Myocyte (in vitro differentiated cells): ENCODE data around the gene CENATAC. TPM values are rescaled to one million over a fixed set of nuclear protein-coding genes. Genes with fewer than 3 reads are reported as not detected.
"Not testable (repeated sequence)": the region's sequence is repeated elsewhere in the genome, so short reads cannot be mapped to it uniquely, and the experiment has no call there.

ENCODE experiments used
- DNase-seq: peaks from one replicate; pipeline ENCODE4 v3.0.0-alpha.2; 2012; ENCODE audit warnings: low read depth
- total RNA-seq: library from RNA; depleted of rRNA; stranded (reverse); fragments of >200 nt; gene quantifications from 2 replicates; pipeline ENCODE4 v1.2.3, GENCODE V29; 2014

The CENATAC gene
- total RNA-seq, 1 donor from 2014 or later, result 15.7 TPM

DNA sequence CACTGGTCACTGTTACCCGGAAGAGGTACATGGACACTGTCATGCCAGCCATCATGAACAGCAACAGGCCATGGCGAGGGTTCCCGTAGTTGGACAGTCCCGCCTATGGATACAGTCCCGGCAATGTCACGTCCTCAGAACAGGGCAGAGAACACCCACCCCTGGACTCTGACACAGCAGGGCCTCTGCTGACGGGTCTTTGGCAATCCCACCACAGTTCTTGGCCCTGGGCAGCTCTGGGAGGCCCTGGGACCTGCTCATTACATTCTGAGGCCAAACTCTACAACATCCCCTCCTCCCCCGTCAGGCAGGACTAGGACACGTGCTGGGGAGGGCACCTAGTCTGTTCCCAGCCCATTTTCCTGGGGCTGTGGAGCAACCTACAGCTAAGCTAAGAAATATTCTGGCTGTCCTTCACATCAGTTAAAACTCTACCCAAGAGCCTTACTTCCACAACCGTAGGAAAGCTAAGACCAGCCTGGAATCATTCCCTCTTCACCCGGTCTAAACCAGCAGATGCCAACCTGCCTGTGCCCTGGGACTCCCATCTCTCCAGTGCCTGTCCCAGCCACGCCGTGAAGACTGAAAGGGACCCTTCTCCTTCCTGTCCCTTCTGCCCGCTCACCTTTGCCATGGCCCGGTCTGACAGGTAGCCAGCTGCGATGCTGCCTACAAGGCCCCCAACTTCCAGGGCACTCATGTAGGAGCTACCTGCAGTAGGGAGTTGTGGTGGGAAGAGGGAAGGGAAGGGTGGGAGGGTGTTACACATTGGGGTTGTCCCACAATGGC, 28.2 kb downstream of the CENATAC start:
- no peak for DNase-seq

DNA sequence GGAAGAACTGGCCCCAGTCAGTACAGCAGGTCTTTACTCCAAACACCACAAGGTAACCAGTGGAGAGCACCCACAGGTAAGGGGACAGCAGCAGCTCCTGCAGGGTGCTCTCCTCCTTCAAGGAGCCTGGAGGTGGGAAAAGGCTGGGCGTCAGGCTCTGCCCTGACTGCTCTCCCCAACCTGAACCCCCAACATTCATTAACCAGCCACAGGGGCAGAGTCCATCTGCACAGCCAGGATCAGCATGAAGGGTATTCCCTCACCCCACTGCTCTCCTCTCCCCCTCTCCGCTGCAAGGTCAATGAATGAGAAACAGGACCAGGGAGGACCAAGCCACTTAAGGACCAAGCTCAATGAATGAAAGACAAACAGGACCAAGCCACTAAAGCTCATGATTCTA, 29.0 kb downstream of the CENATAC start:
- DNase-seq, result no peak

DNA sequence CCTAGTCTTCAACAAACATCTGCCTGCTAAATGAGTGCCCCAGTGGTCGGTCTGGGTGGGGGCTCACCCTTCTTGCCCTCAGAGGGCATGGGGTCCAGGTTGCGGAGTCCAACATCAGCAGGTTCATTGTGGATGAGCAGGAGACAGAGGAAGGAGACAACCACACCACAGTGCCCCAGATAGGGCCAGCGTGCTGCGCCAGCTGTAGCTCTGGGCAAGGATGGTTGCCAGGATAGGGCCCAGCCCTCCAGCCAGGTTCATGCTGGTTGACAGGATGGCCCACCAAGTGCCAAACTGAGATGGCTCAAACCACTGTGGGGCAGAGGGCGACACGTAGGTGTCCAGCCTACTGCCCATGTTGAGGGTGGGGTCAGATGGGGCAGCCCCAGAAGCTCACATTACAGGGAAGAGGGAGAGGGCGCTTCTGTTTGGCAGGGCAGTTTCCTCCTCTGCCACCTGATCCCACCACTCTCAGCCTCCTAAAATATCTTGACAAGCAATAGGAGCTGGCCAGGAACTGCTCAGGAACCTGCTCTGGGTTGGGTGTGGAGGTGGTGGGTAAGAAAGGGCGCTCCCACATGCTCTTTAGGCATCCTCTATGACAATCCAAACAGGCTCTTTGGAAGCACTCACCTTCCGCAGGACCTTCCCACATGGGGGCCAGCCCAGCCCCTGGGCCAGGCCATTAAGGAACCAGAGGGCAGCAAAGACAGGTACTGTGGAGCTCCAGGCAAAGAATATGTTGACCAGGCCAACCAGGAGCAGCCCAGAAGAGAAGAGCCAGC, 29.8 kb downstream of the CENATAC start:
- DNase-seq, result no peak

DNA sequence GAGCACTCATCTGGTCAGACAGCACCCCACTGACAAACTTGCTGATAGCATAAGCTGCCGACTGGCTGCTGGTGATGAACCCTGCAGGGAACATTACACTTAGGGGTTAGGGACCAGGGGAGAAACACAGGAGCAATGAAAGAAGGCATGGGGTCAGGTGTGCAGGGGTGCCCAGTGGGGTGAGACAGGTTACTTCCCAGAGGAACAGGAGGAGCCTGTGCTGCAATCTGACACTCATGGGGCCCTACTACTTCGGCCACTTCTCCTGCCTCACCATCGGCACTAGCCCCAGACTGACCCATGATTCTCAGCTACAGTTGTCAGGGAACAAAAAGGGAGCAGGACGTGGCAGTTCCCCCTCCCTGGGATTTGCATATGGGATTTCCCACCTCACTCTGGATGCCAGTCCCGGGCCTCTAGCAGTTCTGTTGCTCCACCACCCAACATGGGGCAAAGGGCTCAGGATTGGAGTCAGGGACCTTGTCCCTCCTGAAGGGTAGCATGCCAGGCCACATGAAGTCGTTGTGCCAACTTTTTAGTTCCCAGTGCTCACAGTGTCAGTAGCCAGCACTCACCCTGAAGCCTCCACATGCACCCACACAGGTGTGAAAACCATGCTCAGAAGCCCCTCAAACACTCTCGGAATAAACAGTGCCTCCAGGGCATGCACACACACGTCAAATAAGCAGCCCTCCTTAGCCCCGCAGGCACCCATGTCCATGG, 30.6 kb downstream of the CENATAC start:
- no peak for DNase-seq

DNA sequence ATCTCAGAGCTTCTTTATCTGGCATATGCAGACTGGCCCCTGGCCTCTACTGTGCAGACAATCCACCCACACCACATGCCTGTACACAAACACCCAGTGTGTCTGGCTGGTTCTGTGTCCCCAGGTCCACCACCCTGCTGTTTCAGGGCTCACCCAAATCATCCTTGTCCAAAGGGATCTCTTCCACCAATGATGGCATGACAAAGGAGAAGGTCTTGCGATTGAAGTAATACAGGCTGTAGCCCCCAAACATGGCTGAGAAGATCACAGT, 31.1 kb downstream of the CENATAC start:
- DNase-seq, result no peak

DNA sequence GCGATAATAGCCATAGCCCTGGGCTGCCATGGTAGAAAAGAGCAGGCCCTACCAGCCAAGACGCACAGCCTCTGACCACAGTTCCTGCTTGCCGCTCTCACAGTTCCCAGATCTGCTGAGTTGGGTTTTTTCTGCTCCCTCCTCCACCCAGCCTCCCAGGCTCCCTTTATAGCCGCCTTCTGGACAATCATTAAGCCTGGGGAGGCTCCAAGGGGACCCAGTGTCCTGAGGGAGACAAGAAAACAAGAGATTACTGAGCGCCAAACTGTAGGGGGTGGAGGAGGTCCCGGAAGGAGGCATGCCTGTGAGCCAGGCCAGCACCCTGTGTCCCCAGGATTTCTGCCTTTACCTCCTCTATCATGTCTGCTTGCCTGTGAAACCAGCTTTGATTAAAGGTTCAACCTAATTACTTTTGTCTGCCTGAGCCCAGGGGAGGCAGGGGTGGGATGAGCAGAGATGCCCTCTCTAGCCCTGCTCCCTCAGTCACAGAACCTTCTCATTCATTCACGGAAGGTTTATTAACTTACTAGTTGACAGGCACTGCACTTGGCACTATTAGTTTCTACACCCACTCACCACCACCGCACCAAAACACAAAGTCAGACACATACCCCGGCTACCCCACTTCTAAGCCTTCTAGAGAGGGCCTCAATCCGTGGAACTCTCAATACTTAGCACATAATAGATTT, 31.5 kb downstream of the CENATAC start:
- DNase-seq, result no peak

DNA sequence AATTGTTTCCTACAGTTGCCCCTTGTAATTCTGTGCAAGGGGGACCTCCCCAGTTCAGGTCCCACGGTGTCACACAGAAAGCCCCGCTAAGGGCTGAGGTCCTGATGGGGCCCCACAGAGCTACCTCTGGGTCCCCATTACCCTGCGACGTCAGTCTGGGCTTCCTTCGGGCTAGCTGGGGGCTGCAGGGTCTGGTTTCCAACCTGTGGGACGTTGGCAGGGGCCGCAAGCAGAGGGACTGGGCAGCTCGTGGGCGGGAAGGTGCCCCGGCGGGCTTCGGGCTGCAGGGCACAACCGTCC, 32.0 kb downstream of the CENATAC start:
- DNase-seq, result no peak

DNA sequence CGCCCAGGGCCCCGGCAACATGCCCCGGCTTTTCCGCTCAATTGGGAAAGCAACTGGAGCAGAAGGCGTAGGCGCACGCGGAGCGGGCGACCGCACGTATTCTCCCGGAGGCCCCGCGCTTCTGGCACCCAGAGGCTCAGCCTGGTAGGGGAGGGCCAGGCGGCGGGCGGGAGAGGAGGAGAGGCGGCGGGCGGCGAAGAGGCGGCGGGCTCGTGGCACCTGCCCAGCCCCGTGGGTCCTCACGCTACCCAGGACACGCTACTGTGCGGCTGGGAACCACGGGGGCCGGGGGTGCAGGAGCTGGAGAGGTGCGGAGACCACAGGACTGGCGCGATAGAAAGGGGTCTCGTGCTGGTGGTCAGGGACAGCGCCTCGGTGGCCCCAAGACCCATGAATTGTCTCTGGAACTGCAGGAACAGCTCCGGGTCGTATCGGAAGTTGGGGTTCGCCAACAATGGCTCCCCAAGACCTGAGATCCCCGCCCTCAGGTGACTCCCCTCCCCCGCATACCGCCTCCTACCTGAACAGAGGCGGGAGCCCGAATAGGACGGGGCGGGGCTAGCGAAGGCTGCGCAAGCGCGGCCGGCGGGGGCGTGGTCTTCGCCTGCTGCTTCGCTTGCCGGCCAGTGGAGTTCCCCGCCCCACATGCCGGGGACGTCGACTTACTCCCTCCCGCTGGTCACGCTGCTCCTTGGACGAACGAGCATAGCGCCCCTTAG, 32.5 kb downstream of the CENATAC start, which contains the start of gene SLC37A4:
TSS of gene SLC37A4 (minus strand) at position 549 of the 719 bp plus-strand sequence.
- DNase-seq, result peak; percentile 97

DNA sequence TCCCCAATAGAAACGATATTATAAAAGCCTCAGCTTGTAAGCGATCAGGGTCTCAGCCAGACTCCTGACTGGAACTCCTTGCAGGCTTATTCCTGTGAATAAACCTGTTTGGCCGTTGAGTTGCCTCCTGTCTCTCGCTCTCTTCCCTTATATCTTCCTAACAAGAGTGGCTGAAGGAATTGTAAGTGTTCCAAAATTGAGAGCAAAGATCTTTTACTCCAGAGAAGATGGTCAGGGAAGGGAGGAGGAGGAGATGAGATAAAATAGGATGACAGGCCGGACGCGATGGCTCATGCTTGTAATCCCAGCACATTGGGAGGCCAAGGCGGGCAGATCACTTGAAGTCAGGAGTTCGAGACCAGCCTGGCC, 34.0 kb downstream of the CENATAC start:
- no peak for DNase-seq

DNA sequence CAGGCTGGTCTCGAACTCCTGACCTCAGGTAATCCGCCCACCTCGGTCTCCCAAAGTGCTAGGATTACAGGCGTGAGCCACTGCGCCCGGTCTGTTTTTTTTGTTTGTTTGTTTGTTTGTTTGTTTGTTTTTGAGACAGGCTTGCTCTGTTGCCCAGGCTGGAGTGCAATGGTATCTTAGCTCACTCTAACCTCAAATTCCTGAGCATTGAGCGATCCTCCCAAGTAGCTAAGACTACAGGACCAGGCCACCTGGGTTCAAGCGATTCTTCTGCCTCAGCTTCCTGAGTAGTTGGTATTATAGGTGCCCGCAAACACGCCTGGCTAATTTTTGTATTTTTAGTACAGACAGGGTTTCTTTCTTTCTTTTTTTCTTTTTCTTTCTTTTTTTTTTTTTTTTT, 35.5 kb downstream of the CENATAC start:
- DNase-seq, result not testable (repeated sequence)

DNA sequence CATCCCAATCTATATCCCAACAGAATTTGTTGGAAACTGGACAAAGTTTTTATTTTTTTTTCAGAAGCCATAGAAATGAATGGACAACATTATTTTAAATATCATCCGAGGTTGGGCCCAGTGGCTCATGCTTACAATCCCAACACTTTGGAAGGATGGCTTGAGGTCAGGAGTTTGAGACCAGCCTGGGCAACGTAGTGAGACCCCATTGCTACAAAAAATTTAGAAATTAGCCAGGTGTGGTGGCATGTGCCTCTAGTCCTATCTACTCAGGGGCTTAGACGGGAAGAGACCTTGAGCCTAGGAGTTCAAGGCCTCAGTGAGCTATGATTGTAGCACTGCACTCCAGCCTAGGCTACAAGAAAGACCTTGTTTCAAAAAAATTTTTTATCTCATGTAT, 36.9 kb downstream of the CENATAC start:
- DNase-seq, result no peak

DNA sequence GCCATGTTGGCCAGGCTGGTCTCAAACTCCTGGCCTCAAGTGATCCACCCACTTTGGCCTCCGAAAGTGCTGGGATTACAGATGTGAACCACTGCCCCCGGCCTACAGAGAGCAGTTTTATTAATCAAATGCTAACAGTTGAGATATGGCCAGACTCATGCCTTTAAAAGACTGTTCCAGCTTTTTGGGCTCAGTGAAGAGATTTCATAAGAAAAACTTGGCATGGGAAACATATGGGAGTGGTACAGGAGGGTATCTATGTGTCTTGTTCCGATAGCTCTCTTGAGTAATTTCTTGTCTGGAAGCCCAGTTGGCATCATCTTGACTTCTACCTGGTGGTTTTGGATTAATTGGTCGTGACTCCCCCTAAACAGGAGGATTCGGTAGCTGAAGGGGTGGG, 40.9 kb downstream of the CENATAC start:
- DNase-seq, result no peak

DNA sequence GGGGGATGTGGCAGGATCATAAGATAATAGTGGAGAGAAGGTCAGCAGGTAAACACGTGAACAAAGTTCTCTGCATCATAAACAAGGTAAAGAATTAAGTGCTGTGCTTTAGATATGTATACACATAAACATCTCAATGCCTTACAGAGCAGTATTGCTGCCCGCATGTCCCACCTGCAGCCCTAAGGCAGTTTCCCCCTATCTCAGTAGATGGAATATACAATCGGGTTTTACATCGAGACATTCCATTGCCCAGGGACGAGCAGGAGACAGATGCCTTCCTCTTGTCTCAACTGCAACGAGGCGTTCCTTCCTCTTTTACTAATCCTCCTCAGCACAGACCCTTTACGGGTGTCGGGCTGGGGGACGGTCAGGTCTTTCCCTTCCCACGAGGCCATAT, 41.5 kb downstream of the CENATAC start:
- not testable (repeated sequence) for DNase-seq

DNA sequence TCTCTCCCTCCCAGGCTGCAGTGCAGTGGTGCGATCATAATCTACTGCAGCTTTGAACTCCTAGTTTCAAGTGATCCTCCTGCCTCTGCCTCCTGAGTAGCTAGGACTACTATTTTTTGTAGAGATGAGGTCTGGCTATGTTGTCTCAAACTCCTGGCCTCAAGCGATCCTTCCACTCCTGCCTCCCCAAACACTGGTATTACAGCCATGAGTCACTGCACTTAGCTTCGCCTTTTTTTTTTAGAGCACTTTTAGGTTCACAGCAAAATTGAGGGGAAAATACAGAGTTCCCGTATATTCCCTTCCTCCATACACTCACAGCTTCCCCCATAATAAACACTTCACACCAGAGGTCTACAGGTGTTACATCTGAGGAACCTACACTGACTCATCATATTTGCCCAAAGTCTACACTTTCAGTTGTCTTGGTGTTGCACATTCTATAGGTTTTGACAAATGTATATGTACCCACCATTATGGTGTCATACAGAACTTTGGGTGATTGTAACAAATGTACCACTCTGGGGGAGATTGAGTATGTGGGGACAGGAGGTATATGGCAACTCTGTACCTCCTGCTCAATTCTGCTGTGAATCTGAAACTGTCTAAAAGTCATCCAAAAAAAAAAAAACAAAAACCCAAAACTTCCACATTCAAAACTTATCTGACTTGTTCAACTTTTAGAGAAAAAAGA, 44.0 kb downstream of the CENATAC start:
- no peak for DNase-seq

DNA sequence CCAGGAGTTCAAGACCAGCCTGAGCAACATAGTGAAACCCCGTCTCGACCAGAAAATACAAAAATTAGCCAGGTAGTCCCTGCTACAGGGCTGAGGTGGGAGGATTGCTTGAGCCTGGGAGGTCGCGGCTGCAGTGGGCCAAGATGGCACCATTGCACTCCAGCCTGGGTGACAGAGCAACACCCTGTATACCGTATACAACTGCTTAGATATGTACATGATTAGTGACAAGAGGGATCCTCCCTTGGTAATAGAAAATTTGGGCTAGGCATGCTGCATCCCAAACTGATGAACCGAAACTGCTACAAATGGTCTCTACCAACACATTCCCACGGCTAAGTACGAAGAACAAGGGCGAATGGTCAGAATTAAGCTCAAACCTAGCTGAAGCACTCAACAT, 45.0 kb downstream of the CENATAC start:
- no peak for DNase-seq

DNA sequence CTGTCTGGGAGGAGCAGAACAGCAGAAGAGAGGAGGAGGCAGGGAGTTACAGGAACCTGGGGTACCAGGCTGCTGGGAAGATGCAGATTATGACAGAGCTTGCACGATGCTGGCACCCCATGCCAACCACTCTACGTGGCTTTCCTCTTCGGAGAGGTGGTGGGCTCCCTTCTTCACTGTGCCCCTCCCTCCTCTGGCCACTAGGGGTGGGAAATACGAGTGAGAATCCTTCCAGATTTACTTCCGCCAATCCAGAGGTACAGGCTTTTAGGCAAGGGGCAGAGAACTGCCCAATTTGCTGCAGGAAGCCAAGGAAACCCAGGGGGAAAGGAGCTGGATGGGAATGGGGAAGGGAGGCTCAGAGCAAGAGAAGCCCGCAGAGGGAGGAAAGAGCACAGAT, 46.8 kb downstream of the CENATAC start:
- DNase-seq, result no peak

DNA sequence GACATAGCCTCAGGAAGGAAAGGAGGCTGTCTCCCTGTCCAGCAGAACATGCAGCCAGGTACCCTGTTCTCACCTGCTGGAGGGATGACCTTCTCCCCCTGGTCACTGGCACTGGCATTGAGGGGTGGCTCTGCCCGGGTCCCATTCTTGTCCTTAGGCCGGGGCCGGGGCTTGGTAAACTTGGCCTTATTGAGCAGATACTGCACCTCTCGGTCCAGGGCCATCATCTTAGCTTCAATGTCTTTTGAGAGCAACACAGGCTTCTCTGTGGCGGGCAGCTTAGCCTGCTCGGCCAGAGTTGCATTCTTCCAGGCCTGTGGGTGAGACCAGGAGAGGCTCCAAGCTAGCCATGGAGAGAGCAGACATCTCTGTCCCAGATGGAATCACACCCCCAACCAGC, 48.6 kb downstream of the CENATAC start:
- no peak for DNase-seq

DNA sequence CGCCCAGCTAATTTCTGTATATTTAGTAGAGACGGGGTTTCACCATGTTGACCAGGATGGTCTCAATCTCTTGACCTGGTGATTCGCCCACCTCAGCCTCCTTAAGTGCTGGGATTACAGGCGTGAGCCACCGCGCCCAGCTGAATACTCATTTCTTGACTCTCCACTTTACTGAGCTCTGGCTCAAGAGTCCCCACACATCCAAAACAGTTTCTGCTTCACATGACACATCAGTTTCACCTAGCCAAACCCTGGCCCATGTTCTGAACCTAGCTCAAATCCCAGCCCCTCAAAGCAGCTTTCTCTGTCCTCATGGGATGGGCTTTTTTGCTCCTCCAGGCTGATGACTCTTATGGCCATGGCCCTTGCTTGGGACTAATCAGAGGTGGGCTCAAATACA, 49.3 kb downstream of the CENATAC start:
- no peak for DNase-seq

DNA sequence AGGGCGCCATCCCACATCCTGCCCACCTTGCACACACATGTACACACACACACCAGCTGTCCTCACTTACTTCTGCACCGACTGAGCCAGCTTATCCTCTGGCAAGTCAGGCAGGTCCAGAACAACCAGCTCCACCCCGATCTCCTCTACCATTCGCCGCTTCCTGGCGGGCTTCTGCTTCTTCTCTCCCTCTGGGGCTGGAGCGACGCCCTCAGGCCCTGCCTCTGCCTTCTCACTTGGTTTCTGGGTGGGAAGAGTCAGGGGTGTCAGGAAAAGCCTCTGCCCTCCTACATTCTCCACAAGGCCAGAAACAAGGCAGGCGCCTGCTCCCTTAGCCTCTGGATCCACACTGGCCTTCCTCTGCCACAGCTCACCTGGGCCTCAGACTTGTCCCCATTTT, 50.7 kb downstream of the CENATAC start:
- DNase-seq, result no peak

DNA sequence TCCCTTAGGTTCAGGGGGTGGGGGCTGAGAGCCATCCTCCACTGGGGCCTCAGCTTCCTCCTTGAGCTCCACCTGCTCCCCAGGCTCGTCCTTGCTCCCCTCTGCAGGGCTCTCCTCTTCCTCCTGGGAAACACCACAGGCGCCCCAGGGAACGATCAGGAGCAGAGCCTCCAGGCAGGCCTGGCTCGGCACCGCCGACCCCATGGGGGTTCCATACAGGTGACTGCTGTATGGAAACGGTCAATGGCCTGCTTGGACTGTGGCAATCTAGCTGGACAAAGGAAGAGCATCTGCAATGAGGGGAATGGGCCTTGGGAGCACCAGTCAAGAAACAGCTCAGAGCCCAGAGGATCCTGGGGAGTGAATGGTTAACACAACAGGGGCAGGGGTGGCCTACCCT, 51.1 kb downstream of the CENATAC start:
- no peak for DNase-seq
